ENCODE data around the gene MGAT3. TPM values are rescaled to one million over a fixed set of nuclear protein-coding genes. Genes with fewer than 3 reads are reported as not detected.

The MGAT3 gene
- total and polyA plus RNA-seq, 2 of the 13 experiments (the other 11 are each of a cell fraction or from before 2014, with no cell fraction given), result 0.11 to 0.15 TPM

DNA sequence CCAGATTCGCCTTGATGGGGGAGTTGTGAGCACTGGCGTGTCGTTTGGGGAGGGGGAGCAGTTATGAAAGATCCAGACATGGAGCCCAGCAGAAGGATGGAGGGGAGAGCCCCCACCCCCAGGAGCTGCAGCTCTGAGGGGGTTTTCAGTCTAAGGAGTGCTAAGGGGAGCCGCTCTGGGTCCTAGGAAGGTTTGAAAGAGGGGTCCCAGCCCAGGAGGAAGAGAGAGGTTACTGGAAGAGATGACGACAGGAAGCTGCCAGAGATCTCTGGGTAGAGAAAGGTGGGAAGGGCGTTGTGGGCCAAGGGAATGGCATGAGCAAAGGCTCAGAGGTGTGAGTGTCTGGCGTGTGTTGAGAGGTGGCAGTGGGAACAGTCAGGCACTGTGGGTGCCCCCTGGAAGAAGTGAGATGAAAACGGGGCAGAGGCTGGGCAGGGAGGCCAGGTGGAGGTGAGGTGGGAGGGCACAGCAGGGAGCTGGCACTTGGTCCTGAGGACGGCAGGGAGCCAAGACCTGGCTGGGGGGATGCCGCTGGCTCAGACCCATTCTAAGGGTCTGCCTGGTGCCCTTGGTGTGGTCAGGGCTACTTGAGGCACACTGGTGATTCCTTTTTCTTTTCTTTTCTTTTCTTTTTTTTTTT, 1.8 kb downstream of the MGAT3 start:
- no peak for TF ChIP-seq MAF1 (CRISPR knock-in tag; IDR thresholded peaks at IDR 0.05; ENCODE audit: borderline replicate concordance)
- DNase-seq (ENCODE audit: low spot score) (no peak), ATAC-seq (no peak), FAIRE-seq (no peak)
- no peaks in the 10 kb centered on the region for H3K9me3 ChIP-seq (ENCODE audit: low read length)
- intact Hi-C loops (cut with micrococcal nuclease; ENCODE audit: unreplicated experiment), result no loop called here
- H2AFZ ChIP-seq (ENCODE audit: low read length), result no peak overlapping the region
- H4K20me1 ChIP-seq (ENCODE audit: insufficient read depth, low read length), result no peaks in the 10 kb centered on the region
- H3K27ac ChIP-seq (ENCODE audit: extremely low read length, insufficient read depth, low read length), result no peak overlapping the region
- WGBS (ENCODE audit: low lambda C conversion rate), result 29% methylated on average over 9 of the region's 10 CpGs
- POLR2A ChIA-PET, result no interaction called here
- no peaks in the 10 kb centered on the region for H3K36me3 ChIP-seq (replicated peaks in 1 of 2; ENCODE audit: control insufficient read depth in 1 of 2, insufficient read depth in 2 of 2, low read length in 2 of 2)
- no peak overlapping the region for H3K9ac ChIP-seq (ENCODE audit: insufficient read depth, low read depth, low read length)
- H3K79me2 ChIP-seq (ENCODE audit: insufficient read depth, low read length), result no peaks in the 10 kb centered on the region
- peaks cover 6 to 41% of the 10 kb centered on the region in 2 experiments; a peak in 4 of 5 replicates for H3K27me3 ChIP-seq (ENCODE audit: control insufficient read depth in 1 of 2, insufficient read depth in 2 of 2, low read length in 2 of 2)
- CTCF ChIA-PET (ENCODE audit: low intra/inter-chr PET ratio, low total read pairs), result no interaction called here
- H3K4me1 ChIP-seq (ENCODE audit: insufficient read depth, low read length), result peaks cover 7% of the 10 kb centered on the region; the same call in 1 of the 2 replicates
- in situ Hi-C loops (cut with HindIII; ENCODE audit: extremely low pct_ligation_motif_present, low pct_unique_long_range_greater_than_20kb), result no loop called here
- no peak overlapping the region for H3K4me3 ChIP-seq (replicated peaks in 1 of 3; ENCODE audit: insufficient read depth in 1 of 3, low read depth in 2 of 3, low read length in 3 of 3)
- H3K4me2 ChIP-seq (ENCODE audit: low read depth, low read length), result no peak overlapping the region
- no TSS peak for BruUV-seq (replicated peaks)

DNA sequence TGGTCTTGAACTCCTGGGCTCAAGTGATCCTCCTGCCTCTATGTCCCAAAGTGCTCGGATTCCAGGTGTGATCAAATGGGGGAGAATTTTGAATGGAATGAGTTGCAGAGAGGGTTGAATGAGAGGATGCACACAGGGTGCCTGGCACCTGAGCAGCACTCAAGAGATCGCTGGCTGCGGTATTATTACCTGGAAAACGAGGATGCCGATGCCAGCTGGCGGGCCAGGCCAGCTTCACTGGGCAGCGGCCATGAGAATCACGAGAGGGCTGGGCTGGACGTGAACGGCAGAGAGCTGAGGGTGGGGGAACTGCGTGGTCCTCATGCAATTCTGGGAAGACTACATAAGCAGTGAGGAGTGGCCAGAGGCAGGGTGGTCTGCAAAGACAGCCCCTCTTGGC, 2.9 kb downstream of the MGAT3 start:
- Histone ChIP-seq H3K4me1 (ENCODE audit: insufficient read depth, low read length) (peaks cover 16% of the 10 kb centered on the region), H3K36me3 (replicated peaks in 1 of 2; ENCODE audit: control insufficient read depth in 1 of 2, insufficient read depth in 2 of 2, low read length in 2 of 2) (no peaks in the 10 kb centered on the region), H3K4me3 (replicated peaks in 1 of 3; ENCODE audit: insufficient read depth in 1 of 3, low read depth in 2 of 3, low read length in 3 of 3) (no peak overlapping the region), H3K27me3 (ENCODE audit: control insufficient read depth in 1 of 2, insufficient read depth in 2 of 2, low read length in 2 of 2) (peaks cover 6 to 30% of the 10 kb centered on the region in 2 experiments; a peak in 4 of 5 replicates), H3K79me2 (ENCODE audit: insufficient read depth, low read length) (no peaks in the 10 kb centered on the region), H3K9ac (ENCODE audit: insufficient read depth, low read depth, low read length) (no peak overlapping the region), H4K20me1 (ENCODE audit: insufficient read depth, low read length) (no peaks in the 10 kb centered on the region), H3K27ac (ENCODE audit: extremely low read length, insufficient read depth, low read length) (no peak overlapping the region), H3K4me2 (ENCODE audit: low read depth, low read length) (no peak overlapping the region), H3K9me3 (ENCODE audit: low read length) (no peaks in the 10 kb centered on the region), H2AFZ (ENCODE audit: low read length) (no peak overlapping the region)
- BruUV-seq (replicated peaks), result no TSS peak
- DNase-seq (ENCODE audit: low spot score), result no peak
- in situ Hi-C loops (cut with HindIII; ENCODE audit: extremely low pct_ligation_motif_present, low pct_unique_long_range_greater_than_20kb), result no loop called here
- 55% methylated on average over 11 of the region's 11 CpGs for WGBS (ENCODE audit: low lambda C conversion rate)
- no peak for ATAC-seq
- intact Hi-C loops (cut with micrococcal nuclease; ENCODE audit: unreplicated experiment), result no loop called here
- ChIA-PET POLR2A (no interaction called here), CTCF (ENCODE audit: low intra/inter-chr PET ratio, low total read pairs) (no interaction called here)
- FAIRE-seq, result no peak
- TF ChIP-seq, protein P1, sequence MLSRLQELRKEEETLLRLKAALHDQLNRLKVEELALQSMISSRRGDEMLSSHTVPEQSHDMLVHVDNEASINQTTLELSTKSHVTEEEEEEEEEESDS (CRISPR knock-in tag; IDR thresholded peaks at IDR 0.05; ENCODE audit: borderline replicate concordance), result no peak
- TF ChIP-seq, protein P2, sequence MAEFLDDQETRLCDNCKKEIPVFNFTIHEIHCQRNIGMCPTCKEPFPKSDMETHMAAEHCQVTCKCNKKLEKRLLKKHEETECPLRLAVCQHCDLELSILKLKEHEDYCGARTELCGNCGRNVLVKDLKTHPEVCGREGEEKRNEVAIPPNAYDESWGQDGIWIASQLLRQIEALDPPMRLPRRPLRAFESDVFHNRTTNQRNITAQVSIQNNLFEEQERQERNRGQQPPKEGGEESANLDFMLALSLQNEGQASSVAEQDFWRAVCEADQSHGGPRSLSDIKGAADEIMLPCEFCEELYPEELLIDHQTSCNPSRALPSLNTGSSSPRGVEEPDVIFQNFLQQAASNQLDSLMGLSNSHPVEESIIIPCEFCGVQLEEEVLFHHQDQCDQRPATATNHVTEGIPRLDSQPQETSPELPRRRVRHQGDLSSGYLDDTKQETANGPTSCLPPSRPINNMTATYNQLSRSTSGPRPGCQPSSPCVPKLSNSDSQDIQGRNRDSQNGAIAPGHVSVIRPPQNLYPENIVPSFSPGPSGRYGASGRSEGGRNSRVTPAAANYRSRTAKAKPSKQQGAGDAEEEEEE (CRISPR knock-in tag; IDR thresholded peaks at IDR 0.05; ENCODE audit: borderline replicate concordance), result no peak
- TF ChIP-seq ZNF749 (CRISPR knock-in tag; IDR thresholded peaks at IDR 0.05; ENCODE audit: borderline replicate concordance) (no peak), ZNF619 (CRISPR knock-in tag; IDR thresholded peaks at IDR 0.05) (no peak), ZNF891 (CRISPR knock-in tag; IDR thresholded peaks at IDR 0.05) (no peak), NFRKB (IDR thresholded peaks at IDR 0.05) (no peak), FOSL1 (CRISPR knock-in tag; IDR thresholded peaks at IDR 0.05; ENCODE audit: borderline replicate concordance) (no peak)
- TF ChIP-seq, protein P3, sequence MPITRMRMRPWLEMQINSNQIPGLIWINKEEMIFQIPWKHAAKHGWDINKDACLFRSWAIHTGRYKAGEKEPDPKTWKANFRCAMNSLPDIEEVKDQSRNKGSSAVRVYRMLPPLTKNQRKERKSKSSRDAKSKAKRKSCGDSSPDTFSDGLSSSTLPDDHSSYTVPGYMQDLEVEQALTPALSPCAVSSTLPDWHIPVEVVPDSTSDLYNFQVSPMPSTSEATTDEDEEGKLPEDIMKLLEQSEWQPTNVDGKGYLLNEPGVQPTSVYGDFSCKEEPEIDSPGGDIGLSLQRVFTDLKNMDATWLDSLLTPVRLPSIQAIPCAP (CRISPR knock-in tag; IDR thresholded peaks at IDR 0.05; ENCODE audit: low read depth), result no peak
- TF ChIP-seq, protein P4, sequence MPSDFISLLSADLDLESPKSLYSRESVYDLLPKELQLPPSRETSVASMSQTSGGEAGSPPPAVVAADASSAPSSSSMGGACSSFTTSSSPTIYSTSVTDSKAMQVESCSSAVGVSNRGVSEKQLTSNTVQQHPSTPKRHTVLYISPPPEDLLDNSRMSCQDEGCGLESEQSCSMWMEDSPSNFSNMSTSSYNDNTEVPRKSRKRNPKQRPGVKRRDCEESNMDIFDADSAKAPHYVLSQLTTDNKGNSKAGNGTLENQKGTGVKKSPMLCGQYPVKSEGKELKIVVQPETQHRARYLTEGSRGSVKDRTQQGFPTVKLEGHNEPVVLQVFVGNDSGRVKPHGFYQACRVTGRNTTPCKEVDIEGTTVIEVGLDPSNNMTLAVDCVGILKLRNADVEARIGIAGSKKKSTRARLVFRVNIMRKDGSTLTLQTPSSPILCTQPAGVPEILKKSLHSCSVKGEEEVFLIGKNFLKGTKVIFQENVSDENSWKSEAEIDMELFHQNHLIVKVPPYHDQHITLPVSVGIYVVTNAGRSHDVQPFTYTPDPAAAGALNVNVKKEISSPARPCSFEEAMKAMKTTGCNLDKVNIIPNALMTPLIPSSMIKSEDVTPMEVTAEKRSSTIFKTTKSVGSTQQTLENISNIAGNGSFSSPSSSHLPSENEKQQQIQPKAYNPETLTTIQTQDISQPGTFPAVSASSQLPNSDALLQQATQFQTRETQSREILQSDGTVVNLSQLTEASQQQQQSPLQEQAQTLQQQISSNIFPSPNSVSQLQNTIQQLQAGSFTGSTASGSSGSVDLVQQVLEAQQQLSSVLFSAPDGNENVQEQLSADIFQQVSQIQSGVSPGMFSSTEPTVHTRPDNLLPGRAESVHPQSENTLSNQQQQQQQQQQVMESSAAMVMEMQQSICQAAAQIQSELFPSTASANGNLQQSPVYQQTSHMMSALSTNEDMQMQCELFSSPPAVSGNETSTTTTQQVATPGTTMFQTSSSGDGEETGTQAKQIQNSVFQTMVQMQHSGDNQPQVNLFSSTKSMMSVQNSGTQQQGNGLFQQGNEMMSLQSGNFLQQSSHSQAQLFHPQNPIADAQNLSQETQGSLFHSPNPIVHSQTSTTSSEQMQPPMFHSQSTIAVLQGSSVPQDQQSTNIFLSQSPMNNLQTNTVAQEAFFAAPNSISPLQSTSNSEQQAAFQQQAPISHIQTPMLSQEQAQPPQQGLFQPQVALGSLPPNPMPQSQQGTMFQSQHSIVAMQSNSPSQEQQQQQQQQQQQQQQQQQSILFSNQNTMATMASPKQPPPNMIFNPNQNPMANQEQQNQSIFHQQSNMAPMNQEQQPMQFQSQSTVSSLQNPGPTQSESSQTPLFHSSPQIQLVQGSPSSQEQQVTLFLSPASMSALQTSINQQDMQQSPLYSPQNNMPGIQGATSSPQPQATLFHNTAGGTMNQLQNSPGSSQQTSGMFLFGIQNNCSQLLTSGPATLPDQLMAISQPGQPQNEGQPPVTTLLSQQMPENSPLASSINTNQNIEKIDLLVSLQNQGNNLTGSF (CRISPR knock-in tag; IDR thresholded peaks at IDR 0.05), result no peak
